GM19099 (cell line): ENCODE data around the gene WDFY3.

Experiments
- POLR2A ChIP-seq: IDR thresholded peaks from 3 replicates; pipeline ENCODE4 v1.6.1; 2011; ENCODE audit warnings: low read depth; ENCODE audit not compliant: insufficient read length; ENCODE audit errors: extremely low read depth

The WDFY3 gene

GRCh38 chr4:84691170-84691691 lies 275.3 kb downstream of the WDFY3 start:
- no peak for TF ChIP-seq POLR2A

GRCh38 chr4:84690481-84690880 lies 276.0 kb downstream of the WDFY3 start:
- no peak for TF ChIP-seq POLR2A

DNA sequence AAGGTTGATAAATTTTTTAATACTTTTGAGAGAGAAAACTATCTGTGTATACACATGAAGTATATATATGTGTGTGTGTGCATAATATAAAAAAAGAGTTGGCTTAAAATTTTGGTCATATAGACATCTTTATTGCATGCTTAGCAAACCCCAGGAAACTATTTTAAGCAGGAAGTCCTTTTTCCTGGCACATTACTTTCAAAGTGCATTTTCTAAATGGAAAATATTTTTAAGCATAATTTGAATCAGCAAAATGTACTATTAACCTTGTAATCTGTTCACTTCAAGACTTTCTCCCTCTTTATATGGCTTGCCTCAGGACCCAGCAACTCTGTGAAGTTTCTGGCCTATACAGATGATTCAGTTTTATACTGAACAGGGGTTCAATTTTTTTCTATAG lies 277.3 kb downstream of the WDFY3 start:
- no peak for TF ChIP-seq POLR2A

DNA sequence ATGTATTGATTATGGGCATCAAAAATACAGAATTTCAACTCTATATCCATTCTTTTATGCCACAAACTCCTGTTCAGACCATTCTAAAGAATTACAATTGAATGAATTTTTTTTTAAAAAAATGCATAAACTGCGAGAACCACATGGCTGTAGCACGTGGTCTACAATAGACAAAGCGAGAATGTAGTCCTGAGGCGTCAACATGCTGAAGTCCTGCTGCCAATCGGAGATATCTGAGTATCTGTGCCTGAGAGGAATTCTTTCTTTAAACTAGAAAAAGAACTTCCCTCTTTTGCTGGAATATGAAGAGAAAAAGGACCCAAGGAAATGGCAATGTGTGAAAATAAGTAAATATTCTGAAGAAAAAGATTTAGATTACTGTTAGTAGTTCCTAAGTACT lies 277.9 kb downstream of the WDFY3 start:
- no peak for TF ChIP-seq POLR2A

GRCh38 chr4:84685105-84685504 lies 281.4 kb downstream of the WDFY3 start:
- no peak for TF ChIP-seq POLR2A

- TF ChIP-seq POLR2A: no peak
Observed at GRCh38 chr4:84684361-84684760, 282.1 kb downstream of the WDFY3 start.

- no peak for TF ChIP-seq POLR2A
Observed at GRCh38 chr4:84683064-84683850, 283.2 kb downstream of the WDFY3 start.

- no peak for TF ChIP-seq POLR2A
Observed at GRCh38 chr4:84681486-84682274, 284.8 kb downstream of the WDFY3 start.

- TF ChIP-seq POLR2A: no peak
Observed at GRCh38 chr4:84680956-84681355, 285.5 kb downstream of the WDFY3 start.

- no peak for TF ChIP-seq POLR2A
Observed at GRCh38 chr4:84678976-84679744, 287.3 kb downstream of the WDFY3 start.

DNA sequence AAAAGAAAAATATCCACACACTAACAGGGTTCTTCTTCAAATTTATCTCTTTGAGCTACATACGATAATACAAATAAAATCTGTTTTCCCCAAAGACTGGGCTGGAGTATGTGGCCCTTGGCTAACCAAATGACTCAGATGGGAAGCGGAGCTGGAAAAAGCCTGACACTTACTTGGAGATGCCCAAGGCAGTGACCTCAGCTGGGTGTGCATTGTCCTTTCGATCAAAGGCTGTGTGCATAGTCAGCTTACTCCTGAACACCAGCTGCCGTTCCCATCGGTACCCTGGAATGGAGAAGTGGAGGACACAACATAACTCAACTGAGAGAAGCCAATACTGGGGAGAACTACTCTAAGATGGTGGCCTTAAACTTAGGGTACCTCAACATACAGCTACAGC lies 288.5 kb downstream of the WDFY3 start:
- no peak for TF ChIP-seq POLR2A

- TF ChIP-seq POLR2A: no peak
Observed at GRCh38 chr4:84677093-84677492, 289.4 kb downstream of the WDFY3 start.

GRCh38 chr4:84673475-84674240 lies 292.8 kb downstream of the WDFY3 start:
- no peak for TF ChIP-seq POLR2A

GRCh38 chr4:84672177-84672576 lies 294.3 kb downstream of the WDFY3 start:
- TF ChIP-seq POLR2A: no peak
